ENCODE results near the gene RALA.
"Not testable (repeated sequence)": the region's sequence is repeated elsewhere in the genome, so short reads cannot be mapped to it uniquely, and the experiment has no call there.

The RALA gene

DNA sequence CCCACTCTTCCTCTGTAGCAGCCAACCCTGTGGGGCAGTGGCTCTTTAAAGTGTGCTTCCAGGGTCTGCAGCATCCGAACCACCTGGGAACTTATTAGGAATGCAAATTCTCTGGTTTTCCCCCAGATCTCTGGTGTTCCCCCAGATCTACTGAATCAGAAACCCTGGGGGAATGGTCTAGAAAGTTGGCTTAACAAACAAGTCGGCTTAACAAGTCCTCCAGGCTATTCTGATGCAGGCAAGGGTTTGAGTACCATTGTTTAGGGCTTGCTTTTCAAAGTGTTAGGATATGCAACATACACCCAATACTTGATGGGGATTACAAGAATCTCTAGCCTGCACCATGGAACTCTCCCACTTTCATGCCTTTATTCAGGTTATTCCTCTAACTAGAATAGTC lies 126.3 kb downstream of the RALA start:
- ChIA-PET POLR2A (no interaction called here), CTCF (interaction anchor here (19.2 kb wide), 1 partner anchor 171 kb away, joined by 389 read pairs; no protein-coding TSS in a partner anchor)
- Histone ChIP-seq H3K4me3 (ENCODE audit: control insufficient read depth in 1 of 7, extremely low read depth in 1 of 7, insufficient read depth in 4 of 7, low read depth in 2 of 7, low read length in 6 of 7) (no peak overlapping the region), H3K27me3 (replicated peaks in 2 of 5; ENCODE audit: control insufficient read depth in 4 of 5, insufficient read depth in 5 of 5, low read length in 4 of 5) (no peaks in the 10 kb centered on the region), H3K4me1 (ENCODE audit: control extremely low read depth in 1 of 4, control insufficient read depth in 4 of 4, insufficient read depth in 4 of 4, low read length in 3 of 4) (peaks cover 0 to 9% (median 6%) of the 10 kb centered on the region in 4 experiments), H3K36me3 (ENCODE audit: control insufficient read depth in 4 of 4, insufficient read depth in 4 of 4, low read length in 3 of 4) (no peaks in the 10 kb centered on the region), H3K9me3 (ENCODE audit: control extremely low read depth in 1 of 5, control insufficient read depth in 4 of 5, insufficient read depth in 2 of 5, low read depth in 1 of 5, low read length in 4 of 5) (peaks cover 0 to 3% (median 0%) of the 10 kb centered on the region in 5 experiments), H3K27ac (ENCODE audit: insufficient read depth in 1 of 2, low read depth in 1 of 2, low read length in 2 of 2, poor library complexity in 1 of 2, severe bottlenecking in 2 of 2) (no peak overlapping the region)
- 94% methylated on average over 2 of the region's 2 CpGs for WGBS (ENCODE audit: insufficient coverage)
- no peak for DNase-seq

DNA sequence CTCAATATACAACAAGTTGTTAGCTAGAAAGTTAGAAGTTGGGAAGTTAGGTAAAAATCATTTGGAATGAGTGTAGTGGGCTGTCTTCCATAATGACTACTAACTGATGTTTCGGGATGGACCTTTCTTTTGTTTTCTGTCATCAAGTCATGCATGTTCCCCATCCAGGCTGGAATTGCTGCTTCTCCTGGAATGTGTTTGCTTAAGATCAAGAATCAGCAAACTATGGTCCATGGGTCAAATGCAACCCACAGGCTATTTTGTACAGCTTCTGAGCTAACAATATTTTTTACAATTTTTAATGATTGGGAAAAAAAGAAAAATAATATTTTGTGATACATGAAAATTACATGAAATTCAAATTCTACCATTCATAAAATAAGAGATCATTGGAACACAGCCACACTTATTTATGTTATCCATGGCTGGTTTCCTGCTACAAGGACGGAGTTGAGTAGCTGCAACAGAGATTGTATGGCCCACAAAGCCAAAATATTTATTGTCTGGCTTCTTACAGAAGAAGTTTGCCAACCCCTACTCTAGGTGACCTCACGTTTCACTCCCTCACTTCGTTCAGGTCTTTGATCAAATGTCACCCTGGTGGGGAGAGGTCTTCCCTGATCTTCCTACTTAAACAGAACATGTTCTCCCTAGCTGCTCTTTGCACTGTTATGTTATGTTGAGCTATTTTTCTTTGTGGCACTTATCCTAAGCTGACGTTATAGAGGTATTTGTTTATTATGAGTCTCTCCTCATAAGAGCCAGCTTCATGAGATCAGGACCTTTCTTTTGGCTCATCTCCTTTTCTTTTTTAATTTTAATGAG lies 127.1 kb downstream of the RALA start:
- CTCF ChIA-PET, result interaction anchor here (19.2 kb wide), 1 partner anchor 172 kb away, joined by 389 read pairs; no protein-coding TSS in a partner anchor
- Histone ChIP-seq H3K36me3 (ENCODE audit: control insufficient read depth in 4 of 4, insufficient read depth in 4 of 4, low read length in 3 of 4) (no peaks in the 10 kb centered on the region), H3K4me1 (ENCODE audit: control extremely low read depth in 1 of 4, control insufficient read depth in 4 of 4, insufficient read depth in 4 of 4, low read length in 3 of 4) (peaks cover 0 to 9% (median 8%) of the 10 kb centered on the region in 4 experiments), H3K27me3 (replicated peaks in 2 of 5; ENCODE audit: control insufficient read depth in 4 of 5, insufficient read depth in 5 of 5, low read length in 4 of 5) (no peaks in the 10 kb centered on the region), H3K4me3 (ENCODE audit: control insufficient read depth in 1 of 7, extremely low read depth in 1 of 7, insufficient read depth in 4 of 7, low read depth in 2 of 7, low read length in 6 of 7) (no peak overlapping the region), H3K9me3 (ENCODE audit: control extremely low read depth in 1 of 5, control insufficient read depth in 4 of 5, insufficient read depth in 2 of 5, low read depth in 1 of 5, low read length in 4 of 5) (peaks cover 0 to 3% (median 0%) of the 10 kb centered on the region in 5 experiments), H3K27ac (ENCODE audit: insufficient read depth in 1 of 2, low read depth in 1 of 2, low read length in 2 of 2, poor library complexity in 1 of 2, severe bottlenecking in 2 of 2) (no peak overlapping the region)
- WGBS (ENCODE audit: insufficient coverage), result 90% methylated on average over 3 of the region's 5 CpGs
- POLR2A ChIA-PET, result no interaction called here
- DNase-seq, result no peak

DNA sequence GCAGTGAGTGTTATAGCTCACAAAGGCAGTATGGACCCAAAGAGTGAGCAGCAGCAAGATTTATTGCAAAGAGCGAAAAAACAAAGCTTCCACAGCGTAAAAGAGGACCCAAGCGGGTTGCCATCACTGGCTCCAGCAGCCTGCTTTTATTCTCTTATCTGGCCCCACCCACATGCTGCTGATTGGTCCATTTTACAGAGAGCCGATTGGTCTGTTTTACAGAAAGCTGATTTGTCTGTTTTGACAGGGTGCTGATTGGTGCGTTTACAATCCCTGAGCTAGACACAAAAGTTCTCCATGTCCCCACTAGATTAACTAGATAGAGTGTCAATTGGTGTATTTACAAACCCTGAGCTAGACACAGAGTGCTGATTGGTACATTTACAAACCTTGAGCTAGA lies 129.9 kb downstream of the RALA start:
- H3K36me3 ChIP-seq (ENCODE audit: control insufficient read depth in 4 of 4, insufficient read depth in 4 of 4, low read length in 3 of 4); H3K9me3 ChIP-seq (ENCODE audit: control extremely low read depth in 1 of 5, control insufficient read depth in 4 of 5, insufficient read depth in 2 of 5, low read depth in 1 of 5, low read length in 4 of 5); H3K27ac ChIP-seq (ENCODE audit: insufficient read depth in 1 of 2, low read depth in 1 of 2, low read length in 2 of 2, poor library complexity in 1 of 2, severe bottlenecking in 2 of 2); H3K27me3 ChIP-seq (replicated peaks in 2 of 5; ENCODE audit: control insufficient read depth in 4 of 5, insufficient read depth in 5 of 5, low read length in 4 of 5); H3K4me3 ChIP-seq (ENCODE audit: control insufficient read depth in 1 of 7, extremely low read depth in 1 of 7, insufficient read depth in 4 of 7, low read depth in 2 of 7, low read length in 6 of 7); H3K4me1 ChIP-seq (ENCODE audit: control extremely low read depth in 1 of 4, control insufficient read depth in 4 of 4, insufficient read depth in 4 of 4, low read length in 3 of 4); DNase-seq: not testable (repeated sequence)
- ChIA-PET CTCF (interaction anchor here (1.3 to 19.2 kb wide), 2 partner anchors 11 to 174 kb away, joined by 5 to 389 read pairs; no protein-coding TSS in a partner anchor), POLR2A (interaction anchor here (0.6 kb wide), 1 partner anchor 56 kb away, joined by 3 read pairs; no protein-coding TSS in a partner anchor)
- 100% methylated on average over 4 of the region's 5 CpGs for WGBS (ENCODE audit: insufficient coverage)

DNA sequence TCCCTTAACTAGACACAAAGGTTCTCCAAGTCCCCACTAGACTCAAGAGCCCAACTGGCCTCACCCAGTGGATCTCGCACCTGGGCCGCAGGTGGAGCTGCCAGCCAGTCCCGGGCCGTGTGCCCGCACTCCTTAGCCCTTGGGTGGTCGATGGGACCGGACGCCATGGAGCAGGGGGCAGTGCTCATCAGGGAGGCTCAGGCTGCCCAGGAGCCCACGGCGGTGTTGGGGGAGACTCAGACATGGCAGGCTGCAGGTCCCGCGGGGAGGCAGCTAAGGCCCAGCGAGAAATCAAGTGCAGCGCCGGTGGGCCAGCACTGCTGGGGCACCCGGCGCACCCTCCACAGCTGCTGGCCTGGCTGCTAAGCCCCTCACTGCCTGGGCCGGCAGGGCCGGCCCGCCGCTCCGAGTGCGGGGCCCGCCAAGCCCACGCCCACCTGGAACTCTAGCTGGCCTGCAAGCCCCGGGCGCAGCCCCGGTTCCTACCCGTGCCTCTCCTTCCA lies 130.5 kb downstream of the RALA start:
- 97% methylated on average over 29 of the region's 29 CpGs for WGBS (ENCODE audit: insufficient coverage)
- CTCF ChIA-PET, result interaction anchor here (1.3 to 19.2 kb wide), 2 partner anchors 12 to 175 kb away, joined by 5 to 389 read pairs; no protein-coding TSS in a partner anchor

DNA sequence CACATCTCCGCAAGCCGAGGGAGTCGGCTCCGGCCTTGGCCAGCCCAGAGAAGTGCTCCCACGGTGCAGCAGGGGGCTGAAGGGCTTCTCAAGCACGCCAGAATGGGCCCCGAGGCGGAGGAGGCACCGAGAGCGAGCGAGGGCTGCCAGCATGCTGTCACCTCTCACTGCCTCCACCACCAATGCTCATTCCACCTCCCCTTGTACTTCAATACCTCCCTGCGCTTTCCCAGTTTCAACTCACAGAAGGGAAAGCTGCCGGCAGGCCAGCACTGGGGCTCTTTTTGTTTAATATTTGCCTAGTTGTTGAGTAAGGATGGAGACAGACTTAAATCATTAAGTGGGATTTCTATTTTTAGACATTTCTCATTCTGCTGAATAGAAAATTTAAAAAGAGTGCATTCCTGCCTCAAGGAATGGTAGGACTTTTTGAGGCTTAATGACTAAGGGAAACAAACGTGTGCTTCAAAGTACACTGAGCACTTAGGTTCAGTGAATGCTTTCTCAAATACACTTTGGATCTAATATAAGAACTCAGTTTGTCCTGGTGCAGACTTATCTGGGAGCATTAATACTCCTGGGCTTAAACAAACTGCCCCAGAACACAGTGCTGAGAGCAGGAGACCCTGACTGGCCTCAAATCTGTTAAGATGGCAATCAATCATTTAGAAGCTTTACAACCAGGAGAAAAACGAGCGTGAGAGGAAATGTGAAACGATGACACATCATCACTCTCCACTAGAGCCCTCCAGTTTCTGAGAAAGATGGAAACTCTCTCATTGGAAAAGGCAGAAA lies 131.2 kb downstream of the RALA start:
- H3K36me3 ChIP-seq (ENCODE audit: control insufficient read depth in 4 of 4, insufficient read depth in 4 of 4, low read length in 3 of 4), result peaks cover 0 to 2% (median 0%) of the 10 kb centered on the region in 4 experiments
- ChIA-PET CTCF (interaction anchor here (1.1 to 19.2 kb wide), 3 partner anchors 9 to 176 kb away, joined by 5 to 389 read pairs (median 5); no protein-coding TSS in a partner anchor), POLR2A (no interaction called here)
- peak in 2 of 3 donors; percentile 59 to 69 for DNase-seq
- peak overlapping the region in 1 of 2 experiments; percentile 25 for H3K27ac ChIP-seq (ENCODE audit: insufficient read depth in 1 of 2, low read depth in 1 of 2, low read length in 2 of 2, poor library complexity in 1 of 2, severe bottlenecking in 2 of 2)
- H3K9me3 ChIP-seq (ENCODE audit: control extremely low read depth in 1 of 5, control insufficient read depth in 4 of 5, insufficient read depth in 2 of 5, low read depth in 1 of 5, low read length in 4 of 5), result peaks cover 0 to 4% (median 0%) of the 10 kb centered on the region in 5 experiments
- WGBS (ENCODE audit: insufficient coverage), result 88% methylated on average over 11 of the region's 17 CpGs
- peaks cover 0 to 9% (median 8%) of the 10 kb centered on the region in 4 experiments for H3K4me1 ChIP-seq (ENCODE audit: control extremely low read depth in 1 of 4, control insufficient read depth in 4 of 4, insufficient read depth in 4 of 4, low read length in 3 of 4)
- peak overlapping the region in 1 of 7 experiments; percentile 10 for H3K4me3 ChIP-seq (ENCODE audit: control insufficient read depth in 1 of 7, extremely low read depth in 1 of 7, insufficient read depth in 4 of 7, low read depth in 2 of 7, low read length in 6 of 7)
- H3K27me3 ChIP-seq (replicated peaks in 2 of 5; ENCODE audit: control insufficient read depth in 4 of 5, insufficient read depth in 5 of 5, low read length in 4 of 5), result no peaks in the 10 kb centered on the region

More for the DNA sequence above, 130.5 kb downstream of the RALA start:
- H3K9me3 ChIP-seq (ENCODE audit: control extremely low read depth in 1 of 5, control insufficient read depth in 4 of 5, insufficient read depth in 2 of 5, low read depth in 1 of 5, low read length in 4 of 5), result peaks cover 0 to 4% (median 0%) of the 10 kb centered on the region in 5 experiments
- no peak overlapping the region for H3K4me3 ChIP-seq (ENCODE audit: control insufficient read depth in 1 of 7, extremely low read depth in 1 of 7, insufficient read depth in 4 of 7, low read depth in 2 of 7, low read length in 6 of 7)
- peaks cover 0 to 9% (median 8%) of the 10 kb centered on the region in 4 experiments for H3K4me1 ChIP-seq (ENCODE audit: control extremely low read depth in 1 of 4, control insufficient read depth in 4 of 4, insufficient read depth in 4 of 4, low read length in 3 of 4)
- H3K27me3 ChIP-seq (replicated peaks in 2 of 5; ENCODE audit: control insufficient read depth in 4 of 5, insufficient read depth in 5 of 5, low read length in 4 of 5), result no peaks in the 10 kb centered on the region
- DNase-seq, result no peak
- H3K36me3 ChIP-seq (ENCODE audit: control insufficient read depth in 4 of 4, insufficient read depth in 4 of 4, low read length in 3 of 4), result no peaks in the 10 kb centered on the region
- POLR2A ChIA-PET, result no interaction called here
- no peak overlapping the region for H3K27ac ChIP-seq (ENCODE audit: insufficient read depth in 1 of 2, low read depth in 1 of 2, low read length in 2 of 2, poor library complexity in 1 of 2, severe bottlenecking in 2 of 2)

DNA sequence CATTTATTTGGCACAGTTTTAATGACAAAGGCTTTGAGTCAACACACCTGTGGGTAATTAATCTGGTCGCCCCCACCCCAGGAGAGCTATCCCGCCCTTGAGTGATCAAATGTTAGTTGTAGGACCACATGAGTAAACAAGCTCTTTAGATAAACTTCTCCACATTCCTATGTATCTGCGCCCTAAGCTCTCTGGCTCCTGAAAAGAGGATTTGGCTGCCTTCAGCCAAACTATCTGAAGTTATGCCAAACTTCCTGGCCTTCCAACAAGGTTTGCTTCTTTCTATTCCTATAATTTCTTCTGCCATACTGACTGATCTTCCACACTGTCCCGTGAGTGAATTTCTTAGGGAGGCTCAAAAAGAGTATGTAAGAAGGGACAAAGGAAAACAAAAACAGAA lies 134.2 kb downstream of the RALA start:
- H3K27ac ChIP-seq (ENCODE audit: insufficient read depth in 1 of 2, low read depth in 1 of 2, low read length in 2 of 2, poor library complexity in 1 of 2, severe bottlenecking in 2 of 2), result no peak overlapping the region
- H3K36me3 ChIP-seq (ENCODE audit: control insufficient read depth in 4 of 4, insufficient read depth in 4 of 4, low read length in 3 of 4), result peaks cover 0 to 2% (median 0%) of the 10 kb centered on the region in 4 experiments
- POLR2A ChIA-PET, result no interaction called here
- CTCF ChIA-PET, result interaction anchor here (0.5 to 1.3 kb wide), 3 partner anchors 10 to 140 kb away, joined by 3 to 8 read pairs (median 3); no protein-coding TSS in a partner anchor
- H3K4me3 ChIP-seq (ENCODE audit: control insufficient read depth in 1 of 7, extremely low read depth in 1 of 7, insufficient read depth in 4 of 7, low read depth in 2 of 7, low read length in 6 of 7), result no peak overlapping the region
- no peak for DNase-seq
- WGBS (ENCODE audit: insufficient coverage), result 100% methylated on average over 1 of the region's 4 CpGs
- H3K4me1 ChIP-seq (ENCODE audit: control extremely low read depth in 1 of 4, control insufficient read depth in 4 of 4, insufficient read depth in 4 of 4, low read length in 3 of 4), result peaks cover 0 to 9% (median 8%) of the 10 kb centered on the region in 4 experiments
- peaks cover 0 to 4% (median 0%) of the 10 kb centered on the region in 5 experiments for H3K9me3 ChIP-seq (ENCODE audit: control extremely low read depth in 1 of 5, control insufficient read depth in 4 of 5, insufficient read depth in 2 of 5, low read depth in 1 of 5, low read length in 4 of 5)
- no peaks in the 10 kb centered on the region for H3K27me3 ChIP-seq (replicated peaks in 2 of 5; ENCODE audit: control insufficient read depth in 4 of 5, insufficient read depth in 5 of 5, low read length in 4 of 5)

Measured in common myeloid progenitor, CD34-positive (primary cell).